Right renal pelvis (tissue), 4 donors: ENCODE measurements around the gene ARMC5. TPM values are rescaled to one million over a fixed set of nuclear protein-coding genes. Genes with fewer than 3 reads are reported as not detected.
"Not testable (repeated sequence)": the region's sequence is repeated elsewhere in the genome, so short reads cannot be mapped to it uniquely, and the experiment has no call there.

Experiments used
- DNase-seq, 4 donors: peaks; one replicate each; pipeline ENCODE4 v3.0.0-alpha.2; 2013; ENCODE audit warnings: low read depth in 4 of 4, low spot score in 3 of 4, missing footprints in 1 of 4
- polyA plus RNA-seq, 4 donors: library from polyadenylated mRNA; unstranded; fragments of 120-200 nt; gene quantifications; one replicate each; pipeline ENCODE4 v1.2.1, GENCODE V29; 2013; ENCODE audit not compliant: insufficient read length in 4 of 4

ARMC5 gene
- polyA plus RNA-seq, 4 donors: 10.3 to 16.3 (median 11.2) TPM

- no peak for DNase-seq
These were observed 23.7 kb upstream of the ARMC5 start for GRCh38 chr16:31435341-31436220.

GRCh38 chr16:31436221-31437045, 22.9 kb upstream of the ARMC5 start:
- no peak for DNase-seq

- no peak for DNase-seq
These were observed 20.9 kb upstream of the ARMC5 start for GRCh38 chr16:31438414-31438813.

- not testable (repeated sequence) for DNase-seq
These were observed 20.3 kb upstream of the ARMC5 start for GRCh38 chr16:31439023-31439422.

- DNase-seq: no peak
These were observed 19.8 kb upstream of the ARMC5 start for GRCh38 chr16:31439519-31439918.

- no peak for DNase-seq
These were observed 18.7 kb upstream of the ARMC5 start for GRCh38 chr16:31440516-31441184.

GRCh38 chr16:31441956-31442355, 17.3 kb upstream of the ARMC5 start:
- DNase-seq: no peak

GRCh38 chr16:31445931-31446330, 13.4 kb upstream of the ARMC5 start:
- DNase-seq: not testable (repeated sequence)

GRCh38 chr16:31451201-31451600, 8.1 kb upstream of the ARMC5 start:
- DNase-seq: no peak

GRCh38 chr16:31451681-31452351, 7.5 kb upstream of the ARMC5 start:
- no peak for DNase-seq

- no peak for DNase-seq
These were observed 6.6 kb upstream of the ARMC5 start for GRCh38 chr16:31452631-31453106.

GRCh38 chr16:31453255-31454204, 5.8 kb upstream of the ARMC5 start:
- no peak for DNase-seq

GRCh38 chr16:31455601-31456314, 3.5 kb upstream of the ARMC5 start:
- DNase-seq: no peak

- DNase-seq: no peak
These were observed 2.3 kb upstream of the ARMC5 start for GRCh38 chr16:31456988-31457360.

GRCh38 chr16:31458073-31458843, 1.0 kb upstream of the ARMC5 start:
- no peak for DNase-seq

GRCh38 chr16:31459687-31460581, 633 bp downstream of the ARMC5 start:
- peak; percentile 99 for DNase-seq

GRCh38 chr16:31460582-31461002, 1.3 kb downstream of the ARMC5 start:
- DNase-seq: no peak
